ENCODE measurements around the gene AGBL2.
"Not testable (repeated sequence)": the region's sequence is repeated elsewhere in the genome, so short reads cannot be mapped to it uniquely, and the experiment has no call there.

Gene AGBL2

GRCh38 chr11:47688991-47689390, 26.2 kb downstream of the AGBL2 start:
- DNase-seq (ENCODE audit: low spot score) = no peak

DNA sequence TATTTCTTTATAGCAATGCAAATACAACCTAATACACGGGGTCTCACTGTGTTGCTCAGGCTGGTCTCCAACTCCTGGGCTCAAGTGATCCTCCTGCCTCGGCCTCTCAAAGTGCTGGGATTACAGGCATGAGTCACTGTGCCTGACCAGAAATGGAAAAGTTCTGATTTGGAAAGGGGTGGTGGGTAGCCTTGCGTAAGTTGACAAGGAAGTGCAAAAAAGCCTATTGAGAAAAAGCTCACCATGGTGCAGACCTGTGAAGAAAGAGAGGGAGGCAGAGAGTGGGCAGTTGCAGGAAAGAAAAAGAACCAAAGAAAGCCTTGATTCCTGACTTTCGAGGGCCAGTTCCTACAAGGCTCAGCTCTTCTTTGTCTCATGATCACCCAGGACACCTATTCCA, 27.1 kb downstream of the AGBL2 start:
- DNase-seq (ENCODE audit: low spot score) = no peak

GRCh38 chr11:47686704-47687103, 28.5 kb downstream of the AGBL2 start:
- DNase-seq (ENCODE audit: low spot score) = not testable (repeated sequence)

- no peak for DNase-seq (ENCODE audit: low spot score)
Observed at GRCh38 chr11:47686151-47686550, 29.0 kb downstream of the AGBL2 start.

GRCh38 chr11:47675851-47676250, 39.3 kb downstream of the AGBL2 start:
- no peak for DNase-seq (ENCODE audit: low spot score)

DNA sequence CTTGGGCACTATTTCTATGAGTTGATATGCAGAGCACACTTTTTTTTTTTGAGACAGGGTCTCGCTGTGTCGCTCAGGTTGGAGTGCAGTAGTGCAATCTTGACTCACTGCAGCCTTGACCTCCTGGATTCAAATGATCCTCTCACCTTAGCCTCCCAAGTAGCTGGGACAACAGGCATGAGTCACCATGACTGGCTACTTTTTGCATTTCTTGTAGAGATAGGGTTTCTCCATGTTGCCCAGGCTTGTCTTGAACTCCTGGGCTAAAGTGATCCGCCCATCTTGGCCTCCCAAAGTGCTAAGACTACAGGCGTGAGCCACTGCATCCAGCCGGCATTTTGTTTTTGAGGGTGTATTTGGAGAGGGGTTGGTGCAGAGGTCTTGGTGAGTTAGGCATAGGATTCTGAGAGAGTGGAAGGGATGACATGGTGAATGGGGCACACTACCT, 42.9 kb downstream of the AGBL2 start:
- no peak for DNase-seq (ENCODE audit: low spot score)

- DNase-seq (ENCODE audit: low spot score) = no peak
Observed at GRCh38 chr11:47669856-47670255, 45.3 kb downstream of the AGBL2 start.

- no peak for DNase-seq (ENCODE audit: low spot score)
Observed at GRCh38 chr11:47668665-47669064, 46.5 kb downstream of the AGBL2 start.

DNA sequence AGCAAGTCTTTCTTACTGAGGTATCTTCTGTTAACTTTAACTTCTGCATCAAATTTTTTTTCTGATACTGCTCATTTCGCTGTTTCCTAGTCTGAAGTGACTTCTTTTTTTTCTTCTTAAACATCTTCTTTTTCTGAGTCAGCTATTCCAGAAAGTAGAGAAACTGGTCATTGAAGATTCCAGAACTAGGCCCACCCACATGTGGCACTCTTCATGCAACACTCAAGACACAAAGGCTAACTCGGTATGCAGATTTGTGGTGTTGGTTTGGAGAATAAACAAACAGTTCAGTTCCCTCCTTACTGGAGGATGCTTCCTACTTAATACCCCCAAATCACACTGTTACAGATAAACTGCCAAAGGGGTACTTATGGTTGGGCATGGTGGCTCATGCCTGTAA, 47.6 kb downstream of the AGBL2 start:
- no peak for DNase-seq (ENCODE audit: low spot score)

- DNase-seq (ENCODE audit: low spot score) = no peak
Observed at GRCh38 chr11:47667135-47667534, 48.0 kb downstream of the AGBL2 start.

DNA sequence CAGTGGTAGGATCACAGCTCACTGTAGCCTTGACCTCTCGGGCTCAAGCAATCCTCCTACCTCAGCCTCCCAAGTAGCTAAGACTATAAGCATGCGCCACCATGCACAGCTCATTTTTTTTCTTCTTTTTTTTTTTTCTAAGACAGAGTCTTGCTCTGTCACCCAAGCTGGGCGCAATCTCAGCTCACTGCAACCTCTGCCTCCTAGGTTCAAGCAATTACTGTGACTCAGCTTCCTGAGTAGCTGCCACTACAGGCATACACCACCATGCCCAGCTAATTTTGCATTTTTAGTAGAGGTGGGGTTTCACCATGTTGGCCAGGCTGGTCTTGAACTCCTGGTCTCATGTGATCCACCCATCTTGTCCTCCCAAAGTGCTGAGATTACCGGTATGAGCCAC, 50.2 kb downstream of the AGBL2 start:
- DNase-seq (ENCODE audit: low spot score) = not testable (repeated sequence)

DNA sequence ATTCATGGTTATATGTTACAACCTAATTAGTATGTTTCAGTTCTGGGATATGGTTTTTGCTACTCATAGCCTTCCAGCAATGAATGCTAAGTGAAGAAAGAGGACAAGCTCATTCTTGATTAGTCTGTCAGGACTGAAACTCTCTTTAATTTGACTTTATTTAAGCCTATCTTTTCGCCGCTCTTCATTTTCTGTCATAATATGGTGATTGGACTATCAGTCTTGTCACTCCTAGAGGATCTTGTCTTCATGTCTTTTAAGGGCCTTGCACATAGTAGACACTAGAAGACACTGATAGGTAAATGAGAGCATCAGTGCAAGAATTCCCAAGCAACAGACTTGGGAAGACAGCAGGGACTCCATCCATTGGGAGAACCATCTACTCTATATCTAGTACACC, 53.9 kb downstream of the AGBL2 start:
- no peak for DNase-seq (ENCODE audit: low spot score)

- no peak for DNase-seq (ENCODE audit: low spot score)
Observed at GRCh38 chr11:47659276-47659675, 55.9 kb downstream of the AGBL2 start.

- peak; percentile 22 for DNase-seq (ENCODE audit: low spot score)
Observed at GRCh38 chr11:47656260-47656885, 58.8 kb downstream of the AGBL2 start.

DNA sequence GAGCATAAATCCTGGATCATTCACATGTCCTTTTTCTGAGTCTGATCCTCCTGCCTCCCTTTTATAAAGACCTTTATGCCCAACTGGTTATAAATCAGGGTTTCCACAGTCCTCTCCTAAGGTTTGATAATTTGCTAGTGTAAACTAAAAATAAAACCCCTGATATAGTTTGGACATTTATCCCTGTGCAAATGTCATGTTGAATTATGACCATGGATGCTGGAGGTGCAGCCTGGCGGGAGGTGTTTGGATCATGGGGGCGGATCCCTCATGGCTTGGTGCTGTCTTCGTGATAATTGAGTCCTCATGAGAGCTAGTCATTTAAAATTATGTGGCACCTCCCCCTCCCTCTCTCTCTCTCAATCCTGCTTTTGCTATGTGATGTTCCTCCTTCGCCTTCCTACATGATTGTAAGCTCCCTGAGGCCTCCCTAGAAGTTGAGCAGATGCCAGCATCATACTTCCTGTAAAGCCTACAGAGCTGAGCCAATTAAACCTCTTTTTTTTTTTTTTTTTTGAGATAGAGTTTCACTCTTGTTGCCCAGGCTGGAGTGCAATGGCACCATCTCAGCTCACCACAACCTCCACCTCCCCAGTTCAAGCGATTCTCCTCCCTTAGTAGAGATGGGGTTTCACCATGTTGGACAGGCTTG, 63.2 kb downstream of the AGBL2 start:
- DNase-seq (ENCODE audit: low spot score) = no peak

- no peak for DNase-seq (ENCODE audit: low spot score)
Observed at GRCh38 chr11:47649276-47649675, 65.9 kb downstream of the AGBL2 start.

- no peak for DNase-seq (ENCODE audit: low spot score)
Observed at GRCh38 chr11:47646019-47646418, 69.2 kb downstream of the AGBL2 start.

- DNase-seq (ENCODE audit: low spot score) = no peak
Observed at GRCh38 chr11:47645500-47645899, 69.7 kb downstream of the AGBL2 start.

- peak; percentile 98 for DNase-seq (ENCODE audit: low spot score)
Observed at GRCh38 chr11:47642099-47642855, 72.9 kb downstream of the AGBL2 start, which contains the start of gene MTCH2. TSS of gene MTCH2 (minus strand) at chr11:47642559. CDS start at chr11:47642465, 94 bp downstream.

GRCh38 chr11:47641600-47642098, 73.5 kb downstream of the AGBL2 start:
- no peak for DNase-seq (ENCODE audit: low spot score)

DNA sequence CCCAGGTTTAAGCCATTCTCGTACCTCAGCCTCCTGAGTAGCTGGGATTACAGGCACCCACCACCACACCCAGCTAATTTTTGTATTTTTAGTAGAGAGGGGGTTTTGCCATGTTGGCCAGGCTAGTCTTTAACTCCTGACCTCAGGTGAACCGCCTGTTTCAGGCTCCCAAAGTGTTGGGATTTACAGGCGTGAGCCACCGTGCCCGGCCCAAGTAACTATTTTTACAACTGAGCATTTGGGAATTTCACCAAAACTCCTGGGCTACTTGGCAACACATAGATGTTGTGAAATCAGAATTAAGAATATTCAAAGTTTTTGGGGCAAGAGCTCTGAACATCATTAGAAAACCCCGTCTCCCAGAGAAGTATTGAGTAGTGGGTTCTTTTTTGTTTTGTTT, 74.7 kb downstream of the AGBL2 start:
- not testable (repeated sequence) for DNase-seq (ENCODE audit: low spot score)

DNA sequence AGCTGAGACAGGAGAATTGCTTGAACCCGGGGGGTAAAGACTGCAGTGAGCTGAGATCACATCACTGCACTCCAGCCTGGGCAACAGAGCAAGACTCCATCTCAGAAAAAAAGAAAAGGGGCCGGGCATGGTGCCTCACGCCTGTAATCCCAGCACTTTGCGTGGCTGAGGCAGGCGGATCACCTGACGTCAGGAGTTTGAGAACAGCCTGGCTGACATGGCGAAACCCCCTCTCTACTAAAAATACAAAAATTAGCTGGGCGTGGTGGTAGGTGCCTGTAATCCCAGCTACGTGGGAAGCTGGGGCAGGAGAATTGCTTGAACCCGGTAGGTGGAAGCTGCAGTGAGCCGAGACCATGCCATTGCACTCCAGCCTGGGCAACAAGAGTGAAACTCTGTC, 78.8 kb downstream of the AGBL2 start:
- DNase-seq (ENCODE audit: low spot score) = not testable (repeated sequence)

DNA sequence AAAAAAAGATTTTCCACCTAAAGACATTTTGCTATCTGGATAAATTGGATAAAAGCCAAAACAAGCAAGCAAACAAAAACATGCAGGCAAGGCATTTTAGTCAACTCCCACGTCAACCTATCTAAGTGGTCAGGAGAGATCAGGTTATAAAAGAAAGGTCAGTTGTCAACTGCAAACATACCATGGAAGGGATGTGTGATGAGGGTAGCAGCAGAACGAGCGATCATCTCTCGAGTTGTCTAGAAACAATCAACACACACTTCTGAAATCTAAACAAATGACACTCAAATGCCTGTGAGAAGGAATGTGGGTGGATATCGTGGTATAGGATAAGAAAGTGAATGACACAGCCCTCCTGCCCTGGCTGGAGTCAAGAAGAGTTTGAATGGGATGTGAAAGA, 83.7 kb downstream of the AGBL2 start:
- no peak for DNase-seq (ENCODE audit: low spot score)
